GM21367 (cell line): Measurements from ENCODE around the gene BPIFA1.

Experiments
- ATAC-seq: cut with Tn5 transposase; IDR thresholded peaks from one replicate; pipeline ENCODE4 v1.9.1; 2021; ENCODE audit not compliant: unreplicated experiment

BPIFA1 gene

DNA sequence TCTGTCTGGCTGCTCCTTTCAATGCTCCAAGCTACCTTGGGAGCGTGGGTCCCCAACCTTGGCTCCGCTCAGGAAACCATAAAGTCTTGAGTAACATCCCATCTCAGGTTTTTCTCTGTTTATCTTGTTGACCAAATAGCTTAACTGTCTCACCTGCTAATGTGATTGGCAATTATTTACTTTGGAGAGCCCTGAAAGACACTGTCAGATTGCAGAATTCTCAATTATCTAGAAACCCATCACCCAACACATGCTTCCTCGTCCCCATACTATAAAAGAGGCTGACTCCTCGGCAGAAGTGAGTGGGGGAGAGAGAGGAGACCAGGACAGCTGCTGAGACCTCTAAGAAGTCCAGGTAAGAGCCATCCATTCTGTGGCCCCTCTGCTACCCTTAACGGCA lies at the start of gene BPIFA1:
Gene BPIFA1, plus strand, starts transcription at position 301 of the 400 bp plus-strand sequence. CDS start 1,716 bp downstream, outside the sequence.
- no peak for ATAC-seq

- no peak for ATAC-seq
These were observed 48.3 kb upstream of the BPIFA1 start for GRCh38 chr20:33187491-33187890.

GRCh38 chr20:33188421-33188820 lies 47.4 kb upstream of the BPIFA1 start:
- no peak for ATAC-seq

- no peak for ATAC-seq
These were observed 44.3 kb upstream of the BPIFA1 start for GRCh38 chr20:33191484-33191883.

DNA sequence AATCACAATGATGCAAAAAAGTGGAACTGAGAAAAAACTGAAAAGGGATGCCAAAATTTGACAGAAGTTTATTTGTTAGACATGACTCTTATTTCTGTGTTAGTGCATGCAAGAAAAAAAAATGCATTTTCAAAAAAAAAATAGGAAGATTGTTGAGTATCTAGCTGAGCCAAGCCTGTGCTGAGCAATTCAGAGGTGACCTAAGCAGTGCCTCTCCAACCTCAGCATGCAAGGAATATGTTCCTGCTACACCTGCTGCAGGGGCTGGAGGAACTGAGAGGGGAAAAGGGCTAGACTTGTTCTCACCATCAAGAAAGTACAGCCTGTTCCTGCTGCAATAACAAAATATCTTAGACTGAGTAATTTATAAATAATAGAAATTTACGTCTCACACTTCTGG lies 43.8 kb upstream of the BPIFA1 start:
- ATAC-seq: no peak

- ATAC-seq: no peak
These were observed 42.8 kb upstream of the BPIFA1 start for GRCh38 chr20:33192912-33193501.

DNA sequence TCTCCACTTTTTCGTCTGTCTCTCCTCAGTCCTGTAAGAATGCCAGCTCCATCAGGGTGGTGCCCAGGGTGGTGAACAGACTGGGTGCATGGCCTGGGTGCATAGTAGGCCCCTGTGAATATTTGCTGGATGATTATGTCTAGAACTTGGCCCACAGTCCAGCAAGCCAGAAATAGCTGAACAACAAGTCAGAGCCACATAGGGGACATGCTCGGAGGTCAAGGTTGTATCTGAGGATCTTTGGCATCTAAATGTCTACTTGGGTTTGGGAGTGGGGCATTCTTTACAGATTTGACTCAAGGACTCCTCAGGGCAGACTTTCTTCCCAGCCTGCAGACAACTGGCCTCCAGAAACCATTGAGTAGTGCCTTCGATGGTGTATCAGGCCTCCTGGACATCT lies 36.8 kb upstream of the BPIFA1 start:
- no peak for ATAC-seq

DNA sequence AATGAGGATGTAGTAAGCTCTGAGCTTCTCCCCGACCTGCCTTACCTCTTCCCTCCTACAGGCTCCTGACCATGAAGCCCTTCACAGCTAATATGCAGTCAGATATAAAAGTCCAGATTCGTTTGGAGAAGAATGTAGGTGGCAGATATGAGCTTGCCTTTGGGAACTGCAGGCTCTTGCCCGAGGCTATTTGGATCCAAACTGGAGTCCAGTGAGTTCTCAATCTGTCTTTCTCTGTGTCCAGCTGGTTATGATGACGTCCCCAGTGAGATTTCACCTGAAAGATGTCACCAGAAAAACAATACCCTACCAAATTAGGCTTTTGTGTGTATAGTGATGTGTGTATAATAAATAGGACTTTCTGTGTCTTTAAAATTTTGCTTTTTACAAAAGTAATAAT lies 33.3 kb upstream of the BPIFA1 start:
- ATAC-seq: no peak

DNA sequence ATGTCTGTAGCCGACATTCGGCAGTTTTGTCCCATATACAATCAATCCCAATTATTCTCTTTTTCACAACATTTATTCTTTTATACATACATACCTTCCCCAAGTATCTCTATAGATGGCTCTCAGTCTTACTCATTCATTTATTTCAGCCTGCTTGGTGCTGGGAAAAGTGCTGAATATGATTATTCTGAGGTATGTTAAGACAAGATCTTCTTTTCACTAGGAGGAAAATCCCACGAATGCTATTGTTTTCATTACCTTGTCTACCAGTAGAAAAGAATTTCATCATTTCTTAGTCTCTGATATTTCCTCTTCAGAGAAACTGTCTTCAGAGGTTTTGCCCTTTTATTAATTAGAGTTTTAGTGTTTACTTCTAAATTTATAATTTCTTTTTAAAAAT lies 32.4 kb upstream of the BPIFA1 start:
- no peak for ATAC-seq

DNA sequence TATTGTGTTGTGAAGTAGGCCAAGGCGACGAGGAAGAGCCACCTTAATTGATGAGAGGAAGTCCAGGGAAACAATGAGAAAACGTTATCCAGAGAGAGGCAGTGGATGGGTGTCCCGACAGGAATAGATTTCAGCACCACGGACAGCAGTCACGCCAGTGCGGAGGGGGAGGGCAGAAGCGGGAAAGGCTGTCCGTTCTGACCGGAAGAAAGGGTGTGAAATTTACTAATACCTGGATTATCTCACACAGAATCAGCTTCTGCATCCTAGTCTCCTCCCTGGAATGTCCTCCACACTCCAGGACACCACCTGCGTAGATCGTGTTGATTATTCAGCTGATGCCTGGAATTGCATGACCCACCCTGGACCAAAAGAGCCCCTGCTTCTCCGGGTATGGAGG lies 26.0 kb upstream of the BPIFA1 start:
- ATAC-seq: no peak

DNA sequence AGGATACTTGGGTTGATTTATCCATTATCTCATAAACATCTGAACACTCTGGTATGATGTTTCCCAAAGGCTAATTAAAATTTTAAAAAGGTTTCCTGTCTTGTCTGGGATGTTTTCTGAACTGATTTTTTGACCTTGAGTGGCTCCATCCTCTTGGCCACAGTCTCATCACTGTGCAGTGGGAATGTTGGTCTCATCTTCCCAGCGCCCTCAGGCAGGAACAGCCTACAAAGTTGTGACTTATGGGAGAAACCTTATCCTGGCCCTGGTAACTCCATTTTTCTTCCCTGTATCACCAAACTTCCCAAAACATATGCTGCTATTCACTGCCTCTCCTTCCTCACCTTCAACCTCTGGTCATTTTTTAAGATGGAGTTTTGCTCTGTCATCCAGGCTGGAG lies 25.4 kb upstream of the BPIFA1 start:
- ATAC-seq: no peak

DNA sequence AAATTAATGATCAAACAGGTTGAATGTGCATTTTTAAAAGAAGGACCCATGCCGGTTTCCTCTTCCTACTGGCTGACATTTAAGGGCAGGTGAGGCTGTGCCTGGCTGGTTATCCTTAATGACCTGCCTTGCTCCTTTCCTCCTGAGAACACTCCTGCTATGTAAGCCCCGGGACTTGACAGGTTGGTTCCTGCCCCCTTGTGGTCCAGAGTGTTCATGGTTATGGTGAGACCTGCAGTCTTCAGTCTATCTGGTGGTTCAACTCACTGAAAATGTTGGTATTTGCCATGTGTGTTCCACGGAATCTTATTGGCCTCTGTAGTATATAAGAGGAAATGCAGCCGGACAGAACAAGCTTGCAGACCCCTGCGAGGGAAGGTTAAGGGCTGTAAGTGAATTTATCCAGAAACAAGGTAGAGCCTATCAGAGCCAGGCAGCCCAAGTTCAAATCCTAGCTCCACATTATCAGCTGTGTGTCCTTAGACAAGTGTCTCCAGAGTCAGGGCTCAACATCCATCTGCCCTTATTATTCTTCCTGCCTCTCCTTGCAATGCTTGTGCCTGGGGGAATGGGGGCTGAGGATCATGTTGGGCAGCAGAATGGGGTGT lies 23.9 kb upstream of the BPIFA1 start:
- no peak for ATAC-seq

GRCh38 chr20:33217052-33217451 lies 18.7 kb upstream of the BPIFA1 start, which contains the start of gene BPIFA3:
Gene BPIFA3 (plus strand): TSS chr20:33217352. CDS start chr20:33217537, 185 bp downstream.
- no peak for ATAC-seq

GRCh38 chr20:33224399-33224798 lies 11.4 kb upstream of the BPIFA1 start:
- no peak for ATAC-seq

GRCh38 chr20:33229843-33230242 lies 6.0 kb upstream of the BPIFA1 start:
- no peak for ATAC-seq

DNA sequence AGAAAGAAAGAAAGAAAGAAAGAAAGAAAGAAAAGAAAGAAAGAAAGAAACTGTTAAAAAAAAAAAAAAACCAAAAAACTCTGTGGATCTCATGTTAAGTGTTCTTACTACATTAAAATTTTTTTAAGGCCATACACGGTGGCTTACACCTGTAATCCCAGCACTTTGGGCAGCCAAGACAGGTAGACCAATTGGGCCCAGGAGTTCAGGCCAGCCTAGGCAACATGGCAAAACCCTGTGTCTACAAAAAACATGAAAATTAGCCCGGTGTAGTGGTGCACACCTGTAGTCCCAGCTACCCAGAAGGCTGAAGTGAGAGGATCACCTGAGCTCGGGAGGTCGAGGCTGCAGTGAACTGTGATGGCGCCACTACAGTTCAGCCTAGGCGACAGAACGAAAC lies 4.6 kb upstream of the BPIFA1 start:
- ATAC-seq: no peak

DNA sequence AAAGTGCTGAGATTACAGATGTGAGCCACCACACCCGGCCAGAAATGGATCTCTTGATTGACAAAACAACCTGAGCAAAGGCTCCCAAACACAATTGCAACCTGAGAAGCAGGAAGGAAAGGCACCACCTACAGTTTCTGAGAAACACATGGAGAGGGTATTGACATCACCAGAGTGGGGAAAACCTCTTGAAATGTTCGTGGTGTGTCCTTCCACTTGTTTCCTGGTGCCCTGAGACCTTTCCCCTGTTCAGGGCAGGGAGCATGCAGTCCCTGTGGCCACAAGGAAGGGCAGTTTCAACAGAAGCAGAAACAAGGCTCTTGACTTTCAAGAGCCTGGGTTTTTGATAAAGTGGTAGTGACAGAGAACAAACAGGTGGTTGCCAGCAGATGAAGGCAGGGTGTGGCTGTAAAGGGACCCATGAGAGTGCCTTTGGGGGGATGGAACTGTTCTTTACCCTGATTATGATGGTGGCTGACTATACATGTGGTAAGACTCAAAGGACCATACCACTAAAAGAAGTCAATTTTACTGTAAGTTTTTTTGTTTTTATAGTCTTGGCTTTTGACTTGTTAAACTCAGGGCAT lies 3.2 kb upstream of the BPIFA1 start:
- no peak for ATAC-seq

GRCh38 chr20:33233129-33233774 lies 2.5 kb upstream of the BPIFA1 start:
- no peak for ATAC-seq

- ATAC-seq: no peak
These were observed 1.7 kb upstream of the BPIFA1 start for GRCh38 chr20:33234050-33234449.

- no peak for ATAC-seq
These were observed 555 bp downstream of the BPIFA1 start for GRCh38 chr20:33236351-33236750.

DNA sequence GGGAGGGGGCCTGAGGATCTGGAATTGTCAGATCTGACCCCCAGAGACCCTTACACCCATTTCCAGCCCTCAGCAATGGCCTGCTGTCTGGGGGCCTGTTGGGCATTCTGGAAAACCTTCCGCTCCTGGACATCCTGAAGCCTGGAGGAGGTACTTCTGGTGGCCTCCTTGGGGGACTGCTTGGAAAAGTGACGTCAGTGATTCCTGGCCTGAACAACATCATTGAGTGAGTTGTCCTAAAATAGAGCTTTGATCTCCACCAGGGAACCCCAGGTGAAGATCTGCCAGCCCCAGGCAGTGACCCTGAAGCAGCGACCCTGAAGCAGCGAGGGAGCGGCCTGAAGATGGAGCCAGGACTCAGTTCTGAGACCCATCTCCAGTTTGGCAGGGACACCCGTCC lies 2.2 kb downstream of the BPIFA1 start:
- no peak for ATAC-seq

GRCh38 chr20:33239418-33239817 lies 3.6 kb downstream of the BPIFA1 start:
- ATAC-seq: no peak
